HepG2 (cell line): ENCODE results near the gene PCYT2. TPM values are rescaled to one million over a fixed set of nuclear protein-coding genes. Genes with fewer than 3 reads are reported as not detected.

ENCODE experiments used
- ATF2 ChIP-seq: sonication (generic); formaldehyde crosslinking; IDR thresholded peaks from 2 replicates; pipeline ENCODE4 v1.4.0; 2020; ENCODE audit warnings: missing genetic modification reagents
- DNMT3B ChIP-seq: conservative IDR thresholded peaks from 2 replicates; pipeline ENCODE4 v1.6.1; 2016; ENCODE audit warnings: missing biosample characterization, control low read depth
- GABPA ChIP-seq, 2 experiments: IDR thresholded peaks; 2 replicates each; pipeline ENCODE4 v1.6.1; 2011 to 2016; ENCODE audit warnings: low read depth in 2 of 2, low read length in 1 of 2, missing biosample characterization in 1 of 2, missing genetic modification characterization in 1 of 2
- HINFP ChIP-seq: sonication (generic); formaldehyde crosslinking; IDR thresholded peaks from 2 replicates; pipeline ENCODE4 v1.4.0; 2020; ENCODE audit warnings: low read depth, mild to moderate bottlenecking, missing genetic modification reagents
- HNF1A ChIP-seq, 2 experiments: sonication (generic) in 1 of 2; formaldehyde crosslinking in 1 of 2; IDR thresholded peaks; 2 replicates each; pipeline versions ENCODE4 v1.4.0 to v1.6.1; 2016 to 2020; ENCODE audit warnings: borderline replicate concordance in 1 of 2, low read depth in 1 of 2, mild to moderate bottlenecking in 1 of 2, missing genetic modification reagents in 1 of 2
- JUNB ChIP-seq: sonication (generic); formaldehyde crosslinking; IDR thresholded peaks from 2 replicates; pipeline ENCODE4 v1.8.0; 2022; ENCODE audit warnings: missing genetic modification reagents, mild to moderate bottlenecking, borderline replicate concordance
- MAX ChIP-seq: IDR thresholded peaks from 2 replicates; pipeline ENCODE4 v1.6.1; 2012; ENCODE audit warnings: inconsistent platforms
- SALL2 ChIP-seq: sonication (generic); formaldehyde crosslinking; IDR thresholded peaks from 2 replicates; pipeline ENCODE4 v1.8.1; 2023; ENCODE audit warnings: mild to moderate bottlenecking, missing genetic modification reagents, inconsistent platforms
- SCMH1 ChIP-seq: sonication (generic); formaldehyde crosslinking; IDR thresholded peaks from 2 replicates; pipeline ENCODE4 v1.9.0; 2021; ENCODE audit warnings: missing genetic modification reagents, mild to moderate bottlenecking, borderline replicate concordance
- SP2 ChIP-seq: sonication (generic); formaldehyde crosslinking; IDR thresholded peaks from 2 replicates; pipeline ENCODE4 v1.5.1; 2020; ENCODE audit warnings: mild to moderate bottlenecking, missing genetic modification reagents
- STAT5B ChIP-seq: sonication (generic); formaldehyde crosslinking; IDR thresholded peaks from 2 replicates; pipeline ENCODE4 v1.4.0; 2020; ENCODE audit warnings: missing genetic modification reagents
- TIGD3 ChIP-seq: sonication (generic); formaldehyde crosslinking; IDR thresholded peaks from 2 replicates; pipeline ENCODE4 v1.5.1; 2020; ENCODE audit warnings: mild to moderate bottlenecking, missing genetic modification reagents, borderline replicate concordance
- ZC3H13 ChIP-seq: sonication (generic); formaldehyde crosslinking; IDR thresholded peaks from 2 replicates; pipeline ENCODE4 v1.8.1; 2023; ENCODE audit warnings: mild to moderate bottlenecking, missing genetic modification reagents, moderate library complexity
- ZFAT ChIP-seq: sonication (generic); formaldehyde crosslinking; conservative IDR thresholded peaks from 2 replicates; pipeline ENCODE4 v1.8.1; 2023; ENCODE audit warnings: missing genetic modification reagents, inconsistent platforms
- ZMAT3 ChIP-seq: sonication (generic); formaldehyde crosslinking; conservative IDR thresholded peaks from 2 replicates; pipeline ENCODE4 v1.7.0; 2021; ENCODE audit warnings: missing genetic modification reagents
- ZNF225 ChIP-seq: sonication (generic); formaldehyde crosslinking; IDR thresholded peaks from 2 replicates; pipeline ENCODE4 v1.4.0; 2020; ENCODE audit warnings: mild to moderate bottlenecking, missing genetic modification reagents
- ZNF230 ChIP-seq: sonication (generic); formaldehyde crosslinking; IDR thresholded peaks from 2 replicates; pipeline ENCODE4 v1.4.0; 2020; ENCODE audit warnings: mild to moderate bottlenecking, missing genetic modification reagents
- ZNF30 ChIP-seq: sonication (generic); formaldehyde crosslinking; IDR thresholded peaks from 2 replicates; pipeline ENCODE4 v1.5.0; 2020; ENCODE audit warnings: mild to moderate bottlenecking, missing genetic modification reagents
- ZNF570 ChIP-seq: sonication (generic); formaldehyde crosslinking; IDR thresholded peaks from 2 replicates; pipeline ENCODE4 v1.4.0; 2020; ENCODE audit warnings: mild to moderate bottlenecking, missing genetic modification reagents, borderline replicate concordance
- polyA plus RNA-seq, 8 experiments: library from polyadenylated mRNA; depleted of rRNA in 3 of 8; stranded (reverse) in 7 of 8; unstranded in 1 of 8; fragments of >200 nt; fragmentation: Illumina TruSeq in 4 of 8; extraction: Trizol in 4 of 8; gene quantifications; 2 replicates each; pipeline versions ENCODE4 v1.2.1 to v1.2.3, GENCODE V29; 2011 to 2016; ENCODE audit warnings: low read depth in 4 of 8, missing spikeins in 1 of 8, mixed read lengths in 1 of 8; ENCODE audit not compliant: insufficient read depth in 1 of 8
- total RNA-seq, 5 experiments: library from RNA; depleted of rRNA; stranded (reverse); fragments of >200 nt; fragmentation: Illumina TruSeq; extraction: Trizol; gene quantifications; 2 replicates each; pipeline ENCODE4 v1.2.3, GENCODE V29; 2016; ENCODE audit warnings: low read depth in 1 of 5

The PCYT2 gene
- total and polyA plus RNA-seq, 2 of the 13 experiments (the other 11 are each of a cell fraction or from before 2014, with no cell fraction given) = 147 to 297 TPM

- TF ChIP-seq SP2 (0 out of 2 replicates have a peak, but pooled peaks have one; percentile 28), ZFAT (CRISPR knock-in tag) (no peak), HINFP (CRISPR knock-in tag) (peak; percentile 24; the same call in 1 of the 2 replicates), JUNB (CRISPR knock-in tag) (no peak), ZNF230 (CRISPR knock-in tag) (no peak), SALL2 (CRISPR knock-in tag) (0 out of 2 replicates have a peak, but pooled peaks have one; percentile 20), ATF2 (CRISPR knock-in tag) (0 out of 2 replicates have a peak, but pooled peaks have one; percentile 15), SCMH1 (CRISPR knock-in tag) (no peak), ZC3H13 (no peak), ZNF570 (CRISPR knock-in tag) (no peak), MAX (no peak), HNF1A (IDR thresholded peaks at IDR 0.05; ENCODE audit: low read depth) (no peak), HNF1A (CRISPR knock-in tag; IDR thresholded peaks at IDR 0.05; ENCODE audit: borderline replicate concordance) (0 out of 2 replicates have a peak, but pooled peaks have one; percentile 18), ZMAT3 (no peak), ZNF225 (CRISPR knock-in tag) (peak; percentile 27; the same call in 1 of the 2 replicates), ZNF30 (CRISPR knock-in tag) (no peak), STAT5B (no peak), TIGD3 (CRISPR knock-in tag) (no peak), DNMT3B (CRISPR knock-in tag) (no peak), GABPA (IDR thresholded peaks at IDR 0.05; ENCODE audit: low read depth, low read length) (no peak; the same call in 1 of the 2 replicates), GABPA (CRISPR knock-in tag; IDR thresholded peaks at IDR 0.05; ENCODE audit: low read depth) (no peak)
These were observed 20.5 kb downstream of the PCYT2 start (continued) for GRCh38 chr17:81890447-81891302.
